Endodermal cell (in vitro differentiated cells): ENCODE data around the gene MICAL3. TPM values are rescaled to one million over a fixed set of nuclear protein-coding genes. Genes with fewer than 3 reads are reported as not detected.

Experiments
- DNase-seq: peaks from one replicate; pipeline ENCODE4 v3.0.0-alpha.2; 2017
- H3K27ac ChIP-seq: 2 replicates; pipeline ENCODE4 v1.5.1; 2013; ENCODE audit warnings: mild to moderate bottlenecking, low read depth, low read length, moderate library complexity
- H3K27me3 ChIP-seq: 2 replicates; pipeline ENCODE4 v1.6.1; 2013; ENCODE audit warnings: mild to moderate bottlenecking, low read length, moderate library complexity; ENCODE audit not compliant: insufficient read depth, control insufficient read depth, poor library complexity, severe bottlenecking
- H3K36me3 ChIP-seq: 2 replicates; pipeline ENCODE4 v1.7.0; 2013; ENCODE audit warnings: mild to moderate bottlenecking, low read length, moderate library complexity; ENCODE audit not compliant: control insufficient read depth, insufficient read depth
- H3K4me1 ChIP-seq: one replicate; pipeline ENCODE4 v1.7.0; 2013; ENCODE audit warnings: low read length; ENCODE audit not compliant: control insufficient read depth, insufficient read depth
- H3K4me3 ChIP-seq: 2 replicates; pipeline ENCODE4 v1.5.1; 2013; ENCODE audit warnings: mild to moderate bottlenecking, low read length, moderate library complexity
- H3K9ac ChIP-seq: 2 replicates; pipeline ENCODE4 v1.6.1; 2013; ENCODE audit warnings: mild to moderate bottlenecking, low read length, moderate library complexity; ENCODE audit not compliant: poor library complexity, severe bottlenecking; ENCODE audit errors: extremely low read depth
- H3K9me3 ChIP-seq: 2 replicates; pipeline ENCODE4 v1.6.1; 2013; ENCODE audit warnings: mild to moderate bottlenecking, low read length, moderate library complexity; ENCODE audit not compliant: control insufficient read depth
- H3K27ac Mint-ChIP-seq: 2 replicates; pipeline ENCODE4 v1.8.0; 2020; ENCODE audit warnings: mixed read lengths
- H3K27me3 Mint-ChIP-seq: 2 replicates; pipeline ENCODE4 v1.8.0; 2021; ENCODE audit warnings: mild to moderate bottlenecking, mixed read lengths; ENCODE audit not compliant: insufficient read depth
- H3K36me3 Mint-ChIP-seq: 2 replicates; pipeline ENCODE4 v1.8.0; 2020; ENCODE audit warnings: low read depth, mixed read lengths
- H3K4me1 Mint-ChIP-seq: 2 replicates; pipeline ENCODE4 v1.8.0; 2020; ENCODE audit warnings: mixed read lengths
- H3K4me3 Mint-ChIP-seq: 2 replicates; pipeline ENCODE4 v1.8.0; 2020; ENCODE audit warnings: mild to moderate bottlenecking, moderate library complexity, mixed read lengths
- H3K9me3 Mint-ChIP-seq: 2 replicates; pipeline ENCODE4 v1.8.0; 2020; ENCODE audit warnings: mild to moderate bottlenecking, mixed read lengths
- CTCF ChIP-seq: fragments of 200-600 bp; sonication (generic); conservative IDR thresholded peaks from 2 replicates; pipeline ENCODE4 v1.5.0; 2021; ENCODE audit warnings: antibody characterized with exemption, mild to moderate bottlenecking
- WGBS, 2 experiments: methylation state at CpG; one replicate each; pipeline versions ENCODE4 v1.1.5 to v1.1.7; 2013; ENCODE audit warnings: missing lambda C conversion rate in 2 of 2, mixed read lengths in 1 of 2; ENCODE audit not compliant: insufficient coverage in 1 of 2, insufficient read length in 1 of 2; 5-methylcytosine and 5-hydroxymethylcytosine counted together
- total RNA-seq, 2 donors: library from RNA; stranded (reverse); fragmentation: NEBNext Ultra II Directional in 1 of 2; extraction: Animal tissue kit (Norgen Biotek cat#: 25700) in 1 of 2; gene quantifications; 2 replicates in 1 of 2; 3 replicates in 1 of 2; pipeline ENCODE4 v1.2.1, GENCODE V29; 2021

Gene MICAL3
- total RNA-seq, 2 donors from 2014 or later = 42.8 to 48.1 TPM

DNA sequence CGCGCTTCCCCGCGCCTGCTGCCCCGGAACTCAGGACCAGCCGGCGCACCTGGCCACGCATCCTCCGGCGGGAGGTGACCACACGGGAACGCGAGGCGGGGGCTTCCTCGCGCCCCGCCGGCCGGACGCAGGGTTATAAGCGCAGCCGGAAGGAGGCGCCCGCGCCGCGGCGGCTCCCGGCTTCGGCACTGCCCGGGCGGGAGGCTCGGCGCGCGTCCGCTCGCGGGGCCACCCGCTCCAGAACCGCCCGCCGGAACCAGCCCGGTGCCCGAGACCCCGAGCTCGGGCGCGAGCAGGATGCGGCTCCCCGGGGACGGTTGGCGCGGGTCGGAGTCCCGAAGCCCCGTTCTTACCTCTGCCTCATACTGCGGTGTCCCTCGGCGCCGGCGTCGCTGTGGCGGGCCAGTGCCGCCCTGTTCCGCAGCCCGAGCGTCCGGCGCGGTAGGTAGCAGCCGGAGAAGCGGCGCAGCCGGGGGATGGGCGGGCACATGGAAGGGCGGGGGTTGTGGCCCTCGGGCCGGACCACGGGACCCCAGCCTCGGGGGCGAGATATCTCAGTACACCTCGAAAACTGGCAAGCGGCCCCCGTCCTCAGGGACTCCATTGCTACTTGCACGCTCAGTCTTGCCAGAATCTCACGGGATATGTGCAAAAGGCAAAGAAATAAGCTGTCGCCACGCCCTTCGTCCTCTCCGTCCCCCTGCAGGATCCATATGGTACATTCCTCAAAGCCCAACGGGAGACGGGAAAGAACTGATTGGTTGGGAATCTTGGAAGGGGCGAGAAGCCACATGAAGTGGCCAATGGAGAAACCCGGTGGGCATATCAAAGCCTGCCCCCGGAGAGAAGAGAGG is 23.1 kb downstream of the MICAL3 start:
- Mint-ChIP-seq H3K27me3 (no peaks in the 10 kb centered on the region), H3K4me1 (peaks cover 6% of the 10 kb centered on the region), H3K4me3 (peak overlapping the region; percentile 71), H3K36me3 (no peaks in the 10 kb centered on the region), H3K9me3 (peaks cover 3% of the 10 kb centered on the region), H3K27ac (peak overlapping the region; percentile 100)
- Histone ChIP-seq H3K4me1 (no peaks in the 10 kb centered on the region), H3K36me3 (no peaks in the 10 kb centered on the region), H3K27ac (peak overlapping the region; percentile 99), H3K9me3 (no peaks in the 10 kb centered on the region), H3K4me3 (peak overlapping the region; percentile 88), H3K9ac (peak overlapping the region; percentile 93), H3K27me3 (no peaks in the 10 kb centered on the region)
- WGBS, 2 experiments = 0% methylated on average over 21 to 96 of the region's 96 CpGs
- peak; percentile 94 for DNase-seq
- peak; percentile 74 for TF ChIP-seq CTCF

DNA sequence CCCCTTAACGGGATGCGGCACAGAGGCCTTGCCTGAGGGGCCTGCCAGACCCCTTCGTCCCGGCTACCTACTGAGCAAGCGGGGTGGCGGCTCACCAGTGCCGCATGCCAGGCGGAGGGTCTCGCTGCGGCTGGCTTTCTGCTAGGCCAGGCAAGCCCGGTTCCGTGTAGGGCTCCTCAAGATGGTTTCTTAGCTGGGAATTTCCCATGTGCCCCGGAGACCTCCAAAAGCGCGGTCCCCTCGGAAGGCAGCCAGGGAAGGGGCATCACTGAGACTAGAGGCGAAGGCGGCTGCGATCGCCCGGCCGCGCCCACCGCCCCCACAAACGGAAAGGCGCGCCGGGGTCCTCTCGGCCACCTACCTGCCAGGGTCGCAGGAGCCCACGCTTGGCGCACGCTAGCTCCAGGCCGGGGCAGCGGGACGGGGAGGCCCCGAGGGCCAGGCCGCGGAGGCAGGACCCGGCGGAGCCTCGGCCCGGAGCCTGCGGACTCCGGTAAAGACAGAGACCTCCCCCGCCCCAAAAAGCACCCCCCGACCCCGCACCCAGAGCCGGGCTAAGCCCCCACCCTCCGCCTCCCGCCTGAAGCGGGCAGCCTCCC is 23.8 kb downstream of the MICAL3 start:
- Histone ChIP-seq H3K27me3 (no peaks in the 10 kb centered on the region), H3K27ac (no peak overlapping the region), H3K4me1 (no peaks in the 10 kb centered on the region), H3K9me3 (no peaks in the 10 kb centered on the region), H3K9ac (peak overlapping the region; percentile 93), H3K36me3 (no peaks in the 10 kb centered on the region), H3K4me3 (peak overlapping the region; percentile 88)
- Mint-ChIP-seq H3K27me3 (no peaks in the 10 kb centered on the region), H3K36me3 (no peaks in the 10 kb centered on the region), H3K4me3 (peak overlapping the region; percentile 71), H3K4me1 (peaks cover 6% of the 10 kb centered on the region), H3K27ac (no peak overlapping the region), H3K9me3 (peaks cover 3% of the 10 kb centered on the region)
- DNase-seq = peak; percentile 75
- 1% methylated on average over 19 to 52 of the region's 52 CpGs for WGBS, 2 experiments
- TF ChIP-seq CTCF = no peak

DNA sequence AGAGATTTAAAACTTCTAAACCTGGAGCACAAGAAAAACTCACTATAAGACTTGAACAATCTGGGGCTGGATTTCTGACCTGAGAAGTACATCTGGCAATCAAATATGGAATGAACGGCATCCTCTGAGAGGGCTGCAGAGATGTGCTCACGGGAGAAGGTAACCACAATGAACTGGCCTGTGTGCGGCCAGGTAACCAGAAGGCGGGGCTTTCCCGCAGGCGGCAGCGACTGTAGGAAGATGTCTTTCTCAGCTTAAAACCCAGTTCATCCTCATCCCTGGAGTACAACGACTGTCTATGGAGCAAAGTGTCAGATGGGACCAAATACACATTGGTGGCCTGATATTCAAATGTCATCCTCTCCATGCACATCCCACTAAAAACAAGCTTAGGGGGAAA is 24.5 kb downstream of the MICAL3 start:
- Mint-ChIP-seq H3K27me3 (no peaks in the 10 kb centered on the region), H3K4me3 (peak overlapping the region; percentile 71), H3K36me3 (no peaks in the 10 kb centered on the region), H3K27ac (no peak overlapping the region), H3K4me1 (peaks cover 6% of the 10 kb centered on the region), H3K9me3 (peaks cover 3% of the 10 kb centered on the region)
- DNase-seq = peak; percentile 57
- Histone ChIP-seq H3K27ac (no peak overlapping the region), H3K4me3 (peak overlapping the region; percentile 88), H3K9me3 (no peaks in the 10 kb centered on the region), H3K27me3 (no peaks in the 10 kb centered on the region), H3K9ac (no peak overlapping the region), H3K36me3 (no peaks in the 10 kb centered on the region), H3K4me1 (no peaks in the 10 kb centered on the region)
- no peak for TF ChIP-seq CTCF
- 68 to 77% methylated on average over 8 of the region's 8 CpGs for WGBS, 2 experiments
